Right lobe of liver (tissue), 6 donors: ENCODE data around the gene WDR5. TPM values are rescaled to one million over a fixed set of nuclear protein-coding genes. Genes with fewer than 3 reads are reported as not detected.

ENCODE experiments used
- ATAC-seq, 4 donors: fragments of 200-7000 bp; cut with Tn5 transposase; one replicate each; pipeline ENCODE4 v1.9.1; 2020; ENCODE audit warnings: mild to moderate bottlenecking in 4 of 4, moderate library complexity in 4 of 4
- DNase-seq, 3 donors: peaks; one replicate each; pipeline ENCODE4 v3.0.0-alpha.2; 2020
- H3K27ac ChIP-seq, 3 donors: fragments of 200-600 bp; one replicate each; pipeline ENCODE4 v1.8.0; 2022
- H3K27me3 ChIP-seq, 2 donors: fragments of 200-600 bp; one replicate each; pipeline ENCODE4 v1.8.0; 2022
- H3K36me3 ChIP-seq, 4 donors: fragments of 200-600 bp; sonication (generic) in 1 of 4; one replicate each; pipeline versions ENCODE4 v1.5.1 to v1.8.0; 2017 to 2022; ENCODE audit warnings: control low read depth in 1 of 4
- H3K4me1 ChIP-seq, 4 donors: fragments of 200-600 bp; sonication (generic) in 1 of 4; one replicate each; pipeline versions ENCODE4 v1.5.1 to v1.8.0; 2017 to 2022; ENCODE audit warnings: control low read depth in 1 of 4
- H3K4me3 ChIP-seq, 3 donors: fragments of 200-600 bp; one replicate each; pipeline ENCODE4 v1.8.0; 2022
- H3K9me3 ChIP-seq, 4 donors: fragments of 200-600 bp; sonication (generic) in 1 of 4; one replicate each; pipeline versions ENCODE4 v1.5.1 to v1.8.0; 2017 to 2022; ENCODE audit warnings: control low read depth in 1 of 4
- CTCF ChIP-seq, 4 donors: fragments of 200-600 bp in 3 of 4; fragments of 450-650 bp in 1 of 4; IDR thresholded peaks; one replicate each; pipeline versions ENCODE4 v1.5.1 to v1.8.0; 2016 to 2022; ENCODE audit warnings: antibody characterized with exemption in 4 of 4, mild to moderate bottlenecking in 2 of 4
- POLR2A ChIP-seq: fragments of 450-650 bp; IDR thresholded peaks from one replicate; pipeline ENCODE4 v1.6.1; 2017; ENCODE audit warnings: antibody characterized with exemption, mild to moderate bottlenecking
- WGBS: methylation state at CpG from one replicate; pipeline ENCODE4 v1.1.6; 2018; ENCODE audit warnings: low coverage, low lambda C conversion rate; ENCODE audit not compliant: insufficient coverage; ENCODE audit errors: missing lambda C conversion rate; 5-methylcytosine and 5-hydroxymethylcytosine counted together
- intact Hi-C, 2 donors: fragments of 100-400 bp; cut with DNase I; formaldehyde crosslinking; loops; one replicate each; pipeline versions ENCODE4 v1.11.2 to v1.14.1; 2022
- total RNA-seq, 6 experiments: library from RNA; depleted of rRNA in 2 of 6; stranded (reverse); fragments of >200 nt in 2 of 6; fragmentation: NEBNext Ultra II Directional in 3 of 6; extraction: Animal tissue kit (Norgen Biotek cat#: 25700) in 3 of 6; gene quantifications; one replicate each; pipeline versions ENCODE4 v1.1.0 to v1.2.4, GENCODE V29; 2016 to 2023
- donor health status: DM: no; HTN: yes; CAD: no.
- donor health status: DM: no; HTN: no; CAD: no.
- donor health status: DM: no; HTN: no; CAD: no.
- donor health status: DM: no; HTN: yes; CAD: no.
- donor health status: DM: no; HTN: yes; CAD: no.

WDR5 gene
- total RNA-seq, 6 experiments from 2014 or later, result 16.6 to 24.0 (median 19.9) TPM

DNA sequence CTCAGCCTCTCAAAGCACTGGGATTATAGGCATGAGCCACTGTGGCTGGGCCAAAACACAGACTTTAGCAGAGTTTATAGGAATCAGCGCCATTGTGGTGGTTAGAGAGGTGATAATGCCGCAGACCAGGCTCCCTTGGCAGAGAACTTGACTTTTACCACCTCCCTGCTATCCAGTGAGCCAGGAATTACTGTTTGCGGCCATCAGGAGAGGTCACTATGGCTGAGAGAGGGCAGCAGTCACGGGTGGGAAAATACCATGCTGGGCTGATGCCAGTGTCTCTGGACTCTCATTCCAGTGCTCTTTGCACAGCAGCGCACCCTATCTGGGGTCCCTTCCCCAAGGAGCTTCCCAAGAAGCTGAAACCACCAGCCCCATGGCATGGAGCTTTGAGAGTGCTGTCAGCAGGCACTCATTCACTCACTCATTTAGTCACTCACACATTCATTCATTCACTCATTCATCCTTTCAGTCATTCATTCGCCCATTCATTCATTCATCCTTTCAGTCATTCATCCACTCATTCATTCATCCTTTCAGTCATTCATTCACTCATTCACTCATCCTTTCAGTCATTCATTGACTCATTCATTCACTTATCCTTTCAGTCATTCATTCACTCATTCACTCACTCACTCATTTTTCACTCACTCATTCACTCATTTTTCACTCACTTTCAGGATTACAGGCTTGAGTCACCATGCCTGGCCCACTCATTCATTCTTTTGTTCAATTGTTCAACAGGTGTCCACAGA lies 55.8 kb downstream of the WDR5 start:
- peak; percentile 13 to 42 (median 29) for DNase-seq
- peak overlapping the region in 2 of 3 donors; percentile 93 to 96 for H3K27ac ChIP-seq

DNA sequence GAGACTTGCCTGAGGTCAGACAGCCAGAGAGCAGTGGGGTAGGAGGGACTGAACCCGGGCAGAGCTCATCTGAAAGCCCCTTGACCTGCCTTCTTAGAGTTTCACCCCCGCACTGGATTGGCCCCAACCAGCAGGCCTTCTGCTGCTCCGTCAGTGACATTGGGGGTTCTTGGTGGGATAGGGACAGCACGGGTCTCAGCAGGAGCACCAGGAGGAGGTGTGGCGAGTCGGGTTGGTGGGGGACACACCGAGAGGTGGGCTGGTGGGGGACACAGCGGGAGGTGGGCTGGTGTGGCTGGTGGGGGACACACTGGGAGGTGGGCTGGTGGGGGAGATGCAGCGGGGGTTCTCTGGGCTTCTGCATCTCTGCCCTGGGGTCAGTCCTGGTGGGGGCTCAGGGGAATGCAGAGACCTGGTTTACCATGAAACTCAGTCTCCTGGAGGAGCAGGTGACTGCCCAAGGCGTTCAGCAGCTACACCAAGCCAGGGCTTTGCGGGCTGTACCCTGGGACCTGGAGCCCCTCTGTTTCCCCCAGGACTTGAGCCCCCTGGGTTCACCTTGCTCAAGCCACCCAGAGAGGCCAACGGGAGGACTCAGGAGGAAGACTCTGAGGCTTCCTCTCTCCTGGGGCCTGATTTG lies 56.5 kb downstream of the WDR5 start:
- Histone ChIP-seq H3K27ac (no peak overlapping the region), H3K4me3 (no peak overlapping the region), H3K36me3 (no peaks in the 10 kb centered on the region), H3K9me3 (no peaks in the 10 kb centered on the region), H3K27me3 (no peaks in the 10 kb centered on the region), H3K4me1 (peaks cover 0 to 42% (median 18%) of the 10 kb centered on the region in 4 donors)
- DNase-seq, result peak; percentile 11 to 48 (median 44)
- TF ChIP-seq CTCF (IDR thresholded peaks at IDR 0.05), result no peak
- no peak for TF ChIP-seq POLR2A
- 77% methylated on average over 2 of the region's 12 CpGs for WGBS
- ATAC-seq, result no peak
- intact Hi-C loops, result no loop called here

More for the DNA sequence above, 55.8 kb downstream of the WDR5 start:
- ATAC-seq, result no peak
- Histone ChIP-seq H3K9me3 (no peaks in the 10 kb centered on the region), H3K4me1 (peaks cover 0 to 50% (median 22%) of the 10 kb centered on the region in 4 donors), H3K4me3 (no peak overlapping the region), H3K36me3 (no peaks in the 10 kb centered on the region), H3K27me3 (no peaks in the 10 kb centered on the region)
- TF ChIP-seq CTCF (IDR thresholded peaks at IDR 0.05), result no peak
- no peak for TF ChIP-seq POLR2A
- 81% methylated on average over 4 of the region's 6 CpGs for WGBS
- intact Hi-C loops, result no loop called here

DNA sequence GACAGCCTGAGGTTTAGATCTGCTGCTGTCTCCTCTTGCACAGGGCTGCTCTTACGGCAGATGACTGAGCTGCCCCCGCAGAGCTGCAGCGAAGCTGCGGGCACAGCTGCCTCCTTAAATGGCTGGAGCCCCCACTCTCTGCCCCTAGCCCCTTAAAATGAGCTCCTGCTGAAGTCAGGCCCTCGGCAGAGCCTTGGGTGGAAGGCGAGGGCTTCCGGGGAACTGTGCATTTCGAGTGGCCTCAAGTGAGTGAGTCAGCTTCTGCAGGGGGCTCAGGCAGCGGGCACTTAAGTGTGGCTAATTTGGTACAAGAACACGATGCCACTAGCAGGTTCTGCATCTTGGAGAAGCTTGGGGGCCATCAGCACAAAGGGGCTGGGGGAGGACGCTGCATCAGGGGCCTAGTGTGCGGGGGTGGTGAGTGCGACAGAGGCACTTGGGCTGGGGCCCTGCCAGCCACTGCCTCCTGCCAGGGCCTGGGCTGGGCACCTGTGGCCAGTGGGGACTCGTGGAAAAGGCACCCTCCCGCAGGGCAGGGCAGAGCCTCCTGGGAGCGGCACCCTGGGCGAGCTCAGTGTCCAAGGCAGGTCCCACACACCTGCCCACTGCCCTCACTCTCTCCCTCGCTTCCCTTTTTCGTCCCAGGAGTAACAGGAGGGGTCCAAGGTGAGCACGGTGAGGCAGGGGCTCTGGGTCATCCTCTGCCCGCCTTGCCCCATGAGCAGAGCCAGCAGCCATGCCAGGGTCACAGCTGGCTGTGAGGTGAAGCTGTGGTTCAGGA lies 57.3 kb downstream of the WDR5 start:
- Histone ChIP-seq H3K9me3 (no peaks in the 10 kb centered on the region), H3K4me3 (no peak overlapping the region), H3K36me3 (no peaks in the 10 kb centered on the region), H3K27ac (no peak overlapping the region), H3K4me1 (peaks cover 0 to 34% (median 13%) of the 10 kb centered on the region in 4 donors), H3K27me3 (no peaks in the 10 kb centered on the region)
- 76% methylated on average over 3 of the region's 21 CpGs for WGBS
- intact Hi-C loops, result no loop called here
- TF ChIP-seq POLR2A (no peak), CTCF (IDR thresholded peaks at IDR 0.05) (no peak)
- no peak for ATAC-seq
- DNase-seq, result peak; percentile 19 to 53 (median 42)

DNA sequence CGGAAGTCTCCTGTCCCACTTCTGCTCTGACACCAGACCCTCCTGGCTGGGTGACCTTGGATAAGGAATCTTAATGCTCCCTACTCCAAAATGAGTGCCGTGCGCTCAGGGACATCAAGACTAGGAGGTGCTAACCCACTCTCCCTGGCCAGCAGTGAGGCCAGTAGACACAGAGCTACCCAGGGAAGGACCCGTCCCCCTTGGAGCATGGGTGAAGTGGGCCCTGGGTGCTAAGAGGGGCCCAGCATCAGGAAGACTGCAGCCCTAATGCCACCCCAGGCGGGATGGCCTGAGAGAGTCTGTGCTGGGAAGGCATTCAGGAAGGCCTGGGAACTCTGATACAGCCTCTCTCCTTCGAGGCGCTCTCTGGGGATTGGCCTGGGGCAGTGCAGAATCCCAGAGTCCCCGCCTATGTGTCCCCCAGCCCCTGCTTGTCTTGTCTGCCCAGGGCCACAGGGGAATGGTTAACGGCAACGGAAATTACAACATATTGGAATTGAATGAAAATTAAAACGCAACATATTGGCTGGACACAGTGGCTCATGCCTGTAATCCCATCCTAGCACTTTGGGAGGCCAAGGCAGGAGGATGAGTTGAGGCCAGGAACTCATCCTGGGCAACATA lies 58.1 kb downstream of the WDR5 start:
- intact Hi-C loops, result no loop called here
- TF ChIP-seq CTCF (IDR thresholded peaks at IDR 0.05) (no peak), POLR2A (no peak)
- DNase-seq, result peak; percentile 14 to 45 (median 33)
- no peaks in the 10 kb centered on the region for H3K36me3 ChIP-seq
- peaks cover 0 to 26% (median 9%) of the 10 kb centered on the region in 4 donors for H3K4me1 ChIP-seq
- no peak overlapping the region for H3K27ac ChIP-seq
- no peak overlapping the region for H3K4me3 ChIP-seq
- WGBS, result 90% methylated on average over 4 of the region's 11 CpGs
- H3K9me3 ChIP-seq, result no peaks in the 10 kb centered on the region
- no peak for ATAC-seq
- no peaks in the 10 kb centered on the region for H3K27me3 ChIP-seq
